22Rv1 (cell line): ENCODE data around the gene PIP4K2C.

Source experiments
- CTCF ChIP-seq: fragments of 450-650 bp; IDR thresholded peaks from 2 replicates; pipeline ENCODE4 v1.5.1; 2017; ENCODE audit warnings: mild to moderate bottlenecking
- ZFX ChIP-seq: fragments of 450-650 bp; IDR thresholded peaks from 2 replicates; pipeline ENCODE4 v1.6.1; 2017; ENCODE audit warnings: antibody characterized with exemption, borderline replicate concordance

DNA sequence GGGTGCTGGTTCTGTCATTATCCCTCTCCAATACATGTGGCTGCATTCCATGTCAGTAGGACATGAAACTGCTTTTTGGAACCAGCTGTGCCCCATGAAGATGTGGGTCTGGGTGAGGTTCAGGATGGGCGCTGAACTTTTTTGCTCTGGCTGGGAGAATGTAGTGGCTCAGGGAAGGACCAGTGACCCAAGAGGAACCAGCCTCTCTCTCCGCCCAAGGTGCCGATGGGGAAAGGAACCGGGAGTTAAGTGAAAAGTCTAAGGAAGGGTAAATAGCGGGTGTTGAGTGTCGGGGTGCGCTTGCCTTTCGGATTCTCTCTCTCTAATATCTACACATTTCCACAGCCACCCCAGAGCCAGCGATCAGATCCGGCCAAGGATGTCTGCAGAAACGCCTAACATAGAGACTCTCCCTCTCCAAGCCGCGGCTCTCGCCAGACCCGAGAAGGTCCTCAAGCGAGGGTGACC, 28.0 kb downstream of the PIP4K2C start:
- TF ChIP-seq CTCF, result no peak
- TF ChIP-seq ZFX, result no peak
